WTC11 (cell line): ENCODE results near the gene RNF212B. TPM values are rescaled to one million over a fixed set of nuclear protein-coding genes. Genes with fewer than 3 reads are reported as not detected.

Experiments
- ATAC-seq: fragments of 200-7000 bp; cut with Tn5 transposase; 2 replicates; pipeline ENCODE4 v1.10.0; 2021; ENCODE audit warnings: mild to moderate bottlenecking, moderate library complexity
- CTCF ChIA-PET: fragments of 300-600 bp; sonication (Branson Sonifier 250); formaldehyde crosslinking; loops from one replicate; lab custom pipeline; 2021; ENCODE audit warnings: antibody characterized with exemption; lab: Charles Lee
- POLR2A ChIA-PET: fragments of 350-600 bp; sonication (Branson Sonifier 250); formaldehyde crosslinking; loops from one replicate; lab custom pipeline; 2021; ENCODE audit warnings: antibody characterized with exemption; lab: Charles Lee
- DNase-seq: peaks from one replicate; pipeline ENCODE4 v3.0.0; 2021; ENCODE audit warnings: low spot score
- H3K27ac Mint-ChIP-seq: 2 replicates; pipeline ENCODE4 v1.8.0; 2021; ENCODE audit warnings: mixed read lengths
- H3K27me3 Mint-ChIP-seq: 2 replicates; pipeline ENCODE4 v1.8.0; 2021; ENCODE audit warnings: low read depth, mild to moderate bottlenecking, moderate library complexity, mixed read lengths
- H3K36me3 Mint-ChIP-seq: 2 replicates; pipeline ENCODE4 v1.8.0; 2021; ENCODE audit warnings: mixed read lengths
- H3K4me1 Mint-ChIP-seq: 2 replicates; pipeline ENCODE4 v1.8.0; 2022; ENCODE audit warnings: mixed read lengths
- H3K4me3 Mint-ChIP-seq: 2 replicates; pipeline ENCODE4 v1.8.0; 2021; ENCODE audit warnings: mild to moderate bottlenecking, moderate library complexity, mixed read lengths
- H3K9me3 Mint-ChIP-seq: 2 replicates; pipeline ENCODE4 v1.8.0; 2021; ENCODE audit warnings: mixed read lengths
- ATF3 ChIP-seq: sonication (generic); formaldehyde crosslinking; conservative IDR thresholded peaks from 2 replicates; pipeline ENCODE4 v1.8.1; 2022; ENCODE audit warnings: mild to moderate bottlenecking, missing genetic modification reagents
- CDX4 ChIP-seq: fragments of 250-450 bp; sonication (Bioruptor Pico); IDR thresholded peaks from 2 replicates; pipeline ENCODE4 v1.9.0; 2021; ENCODE audit warnings: moderate library complexity, mild to moderate bottlenecking, inconsistent platforms, borderline replicate concordance
- CREM ChIP-seq: sonication (generic); formaldehyde crosslinking; IDR thresholded peaks from 2 replicates; pipeline ENCODE4 v1.8.1; 2022; ENCODE audit warnings: mild to moderate bottlenecking, missing genetic modification reagents, moderate library complexity
- ERG ChIP-seq: fragments of 250-450 bp; sonication (Bioruptor Pico); IDR thresholded peaks from 2 replicates; pipeline ENCODE4 v1.8.0; 2021; ENCODE audit warnings: mild to moderate bottlenecking
- ESRRA ChIP-seq: sonication (generic); formaldehyde crosslinking; IDR thresholded peaks from 2 replicates; pipeline ENCODE4 v1.8.1; 2022; ENCODE audit warnings: mild to moderate bottlenecking, missing genetic modification reagents, borderline replicate concordance
- FOXP1 ChIP-seq: sonication (generic); formaldehyde crosslinking; IDR thresholded peaks from 2 replicates; pipeline ENCODE4 v1.8.0; 2022; ENCODE audit warnings: missing genetic modification reagents, mild to moderate bottlenecking, moderate library complexity, borderline replicate concordance
- GABPB1 ChIP-seq: sonication (generic); formaldehyde crosslinking; IDR thresholded peaks from 2 replicates; pipeline ENCODE4 v1.8.1; 2023; ENCODE audit warnings: mild to moderate bottlenecking, missing genetic modification reagents
- HMGXB4 ChIP-seq: sonication (generic); formaldehyde crosslinking; IDR thresholded peaks from 2 replicates; pipeline ENCODE4 v1.8.1; 2023; ENCODE audit warnings: mild to moderate bottlenecking, moderate library complexity, missing genetic modification reagents
- IRF1 ChIP-seq: sonication (generic); formaldehyde crosslinking; IDR thresholded peaks from 2 replicates; pipeline ENCODE4 v1.8.0; 2023; ENCODE audit warnings: missing genetic modification reagents
- MLX ChIP-seq: sonication (generic); formaldehyde crosslinking; IDR thresholded peaks from 2 replicates; pipeline ENCODE4 v1.8.1; 2023; ENCODE audit warnings: mild to moderate bottlenecking, missing genetic modification reagents, moderate library complexity
- NFYB ChIP-seq: sonication (generic); formaldehyde crosslinking; conservative IDR thresholded peaks from 2 replicates; pipeline ENCODE4 v1.8.0; 2022; ENCODE audit warnings: low read depth, missing genetic modification reagents
- PRRX2 ChIP-seq: fragments of 250-450 bp; sonication (Bioruptor Pico); IDR thresholded peaks from 2 replicates; pipeline ENCODE4 v1.8.0; 2021; ENCODE audit warnings: mild to moderate bottlenecking
- RELA ChIP-seq: sonication (generic); formaldehyde crosslinking; IDR thresholded peaks from 2 replicates; pipeline ENCODE4 v1.8.1; 2022; ENCODE audit warnings: missing genetic modification reagents, mild to moderate bottlenecking, borderline replicate concordance
- SP1 ChIP-seq: sonication (generic); formaldehyde crosslinking; conservative IDR thresholded peaks from 2 replicates; pipeline ENCODE4 v1.8.1; 2022; ENCODE audit warnings: missing genetic modification reagents
- USF1 ChIP-seq: sonication (generic); formaldehyde crosslinking; IDR thresholded peaks from 2 replicates; pipeline ENCODE4 v1.8.0; 2022; ENCODE audit warnings: mild to moderate bottlenecking, missing genetic modification reagents
- ZMAT4 ChIP-seq: fragments of 250-450 bp; sonication (Bioruptor Pico); IDR thresholded peaks from 2 replicates; pipeline ENCODE4 v1.9.0; 2021; ENCODE audit warnings: mild to moderate bottlenecking
- ZNF121 ChIP-seq: sonication (generic); formaldehyde crosslinking; IDR thresholded peaks from 2 replicates; pipeline ENCODE4 v1.8.0; 2023; ENCODE audit warnings: missing genetic modification reagents
- total RNA-seq: library from RNA; stranded (reverse); gene quantifications from 3 replicates; pipeline ENCODE4 v1.2.3, GENCODE V29; 2021

The RNF212B gene
- total RNA-seq, 1 experiment from 2014 or later = 0.46 TPM

GRCh38 chr14:23284654-23285529 lies 47.2 kb downstream of the RNF212B start:
- peaks cover 25% of the 10 kb centered on the region for H3K4me1 Mint-ChIP-seq
- POLR2A ChIA-PET = interaction anchor here (0.7 to 0.9 kb wide), 3 partner anchors 21 to 876 kb away, joined by 3 to 7 read pairs (median 5); partner anchors contain the start of gene IRF9
- peak overlapping the region; percentile 63; the same call in 1 of the 2 replicates for H3K27ac Mint-ChIP-seq
- TF ChIP-seq GABPB1 (no peak), ZNF121 (CRISPR knock-in tag) (no peak), SP1 (CRISPR knock-in tag) (no peak), MLX (no peak), CREM (CRISPR knock-in tag) (no peak), ERG (CRISPR knock-in tag) (no peak), USF1 (no peak), CDX4 (CRISPR knock-in tag) (no peak), HMGXB4 (CRISPR knock-in tag) (no peak), PRRX2 (CRISPR knock-in tag) (no peak), RELA (CRISPR knock-in tag) (no peak), FOXP1 (CRISPR knock-in tag) (no peak), NFYB (CRISPR knock-in tag) (no peak), ESRRA (CRISPR knock-in tag) (no peak), IRF1 (CRISPR knock-in tag) (no peak), ZMAT4 (CRISPR knock-in tag) (no peak), ATF3 (no peak)
- no peaks in the 10 kb centered on the region for H3K9me3 Mint-ChIP-seq
- peaks cover 56% of the 10 kb centered on the region for H3K27me3 Mint-ChIP-seq
- H3K36me3 Mint-ChIP-seq = no peaks in the 10 kb centered on the region
- DNase-seq (no peak), ATAC-seq (no peak)
- peak overlapping the region; percentile 93 for H3K4me3 Mint-ChIP-seq
- CTCF ChIA-PET = interaction anchor here (0.6 to 2.3 kb wide), 5 partner anchors 9 to 103 kb away, joined by 3 to 23 read pairs (median 6); no protein-coding TSS in a partner anchor
